ENCODE measurements around the gene DMRT1. TPM values are rescaled to one million over a fixed set of nuclear protein-coding genes. Genes with fewer than 3 reads are reported as not detected.
A peak's percentile ranks its signal among the peaks of the same experiment; 100 is the strongest.

The DMRT1 gene
- total and polyA plus RNA-seq, 2 donors (not counting 1 experiment from before 2014, with no cell fraction given), result not detected

GRCh38 chr9:962023-962422 lies 120.5 kb downstream of the DMRT1 start:
- DNase-seq (ENCODE audit: low read depth in 2 of 2), result peak in 1 of 2 donors; percentile 8
- no peak overlapping the region for H3K9ac ChIP-seq (ENCODE audit: insufficient read depth, low read length)
- H3K4me2 ChIP-seq (ENCODE audit: extremely low read depth, insufficient read depth, low read length), result no peak overlapping the region
- no peaks in the 10 kb centered on the region for H4K20me1 ChIP-seq (ENCODE audit: control insufficient read depth, extremely low read depth, insufficient read depth, low read length)
- H3K4me3 ChIP-seq (replicated peaks in 1 of 4; ENCODE audit: control extremely low read depth in 1 of 4, insufficient read depth in 1 of 4, low read depth in 3 of 4, low read length in 4 of 4), result no peak overlapping the region
- H2AFZ ChIP-seq (ENCODE audit: low read length), result no peak overlapping the region
- no peaks in the 10 kb centered on the region for H3K79me2 ChIP-seq (ENCODE audit: control insufficient read depth, insufficient read depth, low read length)
- H3K36me3 ChIP-seq (ENCODE audit: control insufficient read depth, insufficient read depth, low read length), result no peaks in the 10 kb centered on the region
- no peak overlapping the region for H3K27ac ChIP-seq (ENCODE audit: insufficient read depth, low read length)
- no peak for TF ChIP-seq EZH2 (IDR thresholded peaks at IDR 0.05; ENCODE audit: low read length, missing control alignments)
- TF ChIP-seq CTCF (conservative IDR thresholded peaks at IDR 0.05 in 1 of 2, IDR thresholded peaks at IDR 0.05 in 1 of 2; ENCODE audit: low read depth in 1 of 2, low read length in 2 of 2), result no peak
- no peaks in the 10 kb centered on the region for H3K9me3 ChIP-seq (ENCODE audit: control insufficient read depth, insufficient read depth, low read depth, low read length)
- no peaks in the 10 kb centered on the region for H3K27me3 ChIP-seq (ENCODE audit: control insufficient read depth, insufficient read depth, low read length)
- no peaks in the 10 kb centered on the region for H3K4me1 ChIP-seq (ENCODE audit: control insufficient read depth, extremely low read depth, insufficient read depth, low read length)

GRCh38 chr9:965497-965896 lies 124.0 kb downstream of the DMRT1 start:
- Histone ChIP-seq H3K9me3 (ENCODE audit: control insufficient read depth, insufficient read depth, low read depth, low read length) (no peaks in the 10 kb centered on the region), H3K27me3 (ENCODE audit: control insufficient read depth, insufficient read depth, low read length) (peaks cover 21% of the 10 kb centered on the region), H3K4me1 (ENCODE audit: control insufficient read depth, extremely low read depth, insufficient read depth, low read length) (no peaks in the 10 kb centered on the region), H3K79me2 (ENCODE audit: control insufficient read depth, insufficient read depth, low read length) (no peaks in the 10 kb centered on the region), H3K4me2 (ENCODE audit: extremely low read depth, insufficient read depth, low read length) (no peak overlapping the region), H3K27ac (ENCODE audit: insufficient read depth, low read length) (no peak overlapping the region), H2AFZ (ENCODE audit: low read length) (no peak overlapping the region), H3K36me3 (ENCODE audit: control insufficient read depth, insufficient read depth, low read length) (no peaks in the 10 kb centered on the region), H3K4me3 (replicated peaks in 1 of 4; ENCODE audit: control extremely low read depth in 1 of 4, insufficient read depth in 1 of 4, low read depth in 3 of 4, low read length in 4 of 4) (no peak overlapping the region), H3K9ac (ENCODE audit: insufficient read depth, low read length) (no peak overlapping the region), H4K20me1 (ENCODE audit: control insufficient read depth, extremely low read depth, insufficient read depth, low read length) (no peaks in the 10 kb centered on the region)
- TF ChIP-seq EZH2 (IDR thresholded peaks at IDR 0.05; ENCODE audit: low read length, missing control alignments) (no peak), CTCF (conservative IDR thresholded peaks at IDR 0.05 in 1 of 2, IDR thresholded peaks at IDR 0.05 in 1 of 2; ENCODE audit: low read depth in 1 of 2, low read length in 2 of 2) (no peak)
- DNase-seq (ENCODE audit: low read depth in 2 of 2), result no peak

- Histone ChIP-seq H3K4me3 (replicated peaks in 1 of 4; ENCODE audit: control extremely low read depth in 1 of 4, insufficient read depth in 1 of 4, low read depth in 3 of 4, low read length in 4 of 4) (no peak overlapping the region), H2AFZ (ENCODE audit: low read length) (no peak overlapping the region), H3K36me3 (ENCODE audit: control insufficient read depth, insufficient read depth, low read length) (no peaks in the 10 kb centered on the region), H4K20me1 (ENCODE audit: control insufficient read depth, extremely low read depth, insufficient read depth, low read length) (no peaks in the 10 kb centered on the region), H3K27me3 (ENCODE audit: control insufficient read depth, insufficient read depth, low read length) (peaks cover 32% of the 10 kb centered on the region), H3K9me3 (ENCODE audit: control insufficient read depth, insufficient read depth, low read depth, low read length) (no peaks in the 10 kb centered on the region), H3K79me2 (ENCODE audit: control insufficient read depth, insufficient read depth, low read length) (no peaks in the 10 kb centered on the region), H3K4me1 (ENCODE audit: control insufficient read depth, extremely low read depth, insufficient read depth, low read length) (no peaks in the 10 kb centered on the region), H3K27ac (ENCODE audit: insufficient read depth, low read length) (no peak overlapping the region), H3K4me2 (ENCODE audit: extremely low read depth, insufficient read depth, low read length) (no peak overlapping the region), H3K9ac (ENCODE audit: insufficient read depth, low read length) (no peak overlapping the region)
- DNase-seq (ENCODE audit: low read depth in 2 of 2), result no peak
- TF ChIP-seq EZH2 (IDR thresholded peaks at IDR 0.05; ENCODE audit: low read length, missing control alignments) (no peak), CTCF (conservative IDR thresholded peaks at IDR 0.05 in 1 of 2, IDR thresholded peaks at IDR 0.05 in 1 of 2; ENCODE audit: low read depth in 1 of 2, low read length in 2 of 2) (no peak)
These were observed 125.4 kb downstream of the DMRT1 start for GRCh38 chr9:966870-967269.

All from fibroblast of lung (primary cell).